Liver (tissue), 9 donors: ENCODE results near the gene SH3PXD2A. TPM values are rescaled to one million over a fixed set of nuclear protein-coding genes. Genes with fewer than 3 reads are reported as not detected.

ENCODE experiments used
- DNase-seq: peaks from one replicate; pipeline ENCODE4 v3.0.0-alpha.2; 2017; ENCODE audit warnings: low spot score
- H3K27ac ChIP-seq, 2 donors: one replicate each; pipeline ENCODE4 v1.7.0; 2013; ENCODE audit warnings: inconsistent platforms in 2 of 2, low read length in 2 of 2, control low read depth in 1 of 2, low read depth in 1 of 2, mild to moderate bottlenecking in 1 of 2
- H3K27me3 ChIP-seq, 4 donors: one replicate each; pipeline versions ENCODE4 v1.6.1 to v1.7.0; 2013; ENCODE audit warnings: low read length in 3 of 4, inconsistent platforms in 1 of 4, mild to moderate bottlenecking in 1 of 4, moderate library complexity in 1 of 4; ENCODE audit not compliant: control insufficient read depth in 4 of 4, insufficient read depth in 4 of 4
- H3K36me3 ChIP-seq, 4 donors: one replicate each; pipeline versions ENCODE4 v1.6.1 to v1.7.0; 2013; ENCODE audit warnings: low read length in 3 of 4, mild to moderate bottlenecking in 3 of 4, low read depth in 1 of 4, moderate library complexity in 1 of 4; ENCODE audit not compliant: control insufficient read depth in 4 of 4, insufficient read depth in 3 of 4
- H3K4me1 ChIP-seq, 4 donors: one replicate each; pipeline versions ENCODE4 v1.6.1 to v1.7.0; 2013; ENCODE audit warnings: low read length in 3 of 4, mild to moderate bottlenecking in 3 of 4, moderate library complexity in 1 of 4; ENCODE audit not compliant: control insufficient read depth in 4 of 4, insufficient read depth in 4 of 4
- H3K4me3 ChIP-seq, 3 donors: one replicate each; pipeline versions ENCODE4 v1.6.1 to v1.7.0; 2013; ENCODE audit warnings: low read length in 3 of 3, control low read depth in 1 of 3, low read depth in 1 of 3, mild to moderate bottlenecking in 1 of 3
- H3K9ac ChIP-seq, 2 donors: one replicate each; pipeline ENCODE4 v1.7.0; 2013; ENCODE audit warnings: low read length in 2 of 2, mild to moderate bottlenecking in 2 of 2, moderate library complexity in 2 of 2, control low read depth in 1 of 2, low read depth in 1 of 2
- H3K9me3 ChIP-seq, 4 donors: one replicate each; pipeline versions ENCODE4 v1.6.1 to v1.7.0; 2013; ENCODE audit warnings: low read length in 3 of 4; ENCODE audit not compliant: control insufficient read depth in 4 of 4
- ATF3 ChIP-seq: IDR thresholded peaks from 2 replicates; pipeline ENCODE4 v1.6.1; 2016; ENCODE audit warnings: antibody characterized with exemption
- CTCF ChIP-seq: fragments of 150-350 bp; IDR thresholded peaks from 2 replicates; pipeline ENCODE4 v1.5.1; 2017; ENCODE audit warnings: improper control_type of control experiment, low read depth, low read length; ENCODE audit not compliant: missing input control
- EGR1 ChIP-seq, 2 donors: IDR thresholded peaks; 2 replicates each; pipeline ENCODE4 v1.6.1; 2016 to 2018; ENCODE audit warnings: antibody characterized with exemption in 2 of 2, low read depth in 2 of 2
- FOXA1 ChIP-seq: IDR thresholded peaks from 2 replicates; pipeline ENCODE4 v1.6.1; 2016; ENCODE audit warnings: antibody characterized with exemption
- FOXA2 ChIP-seq: IDR thresholded peaks from 2 replicates; pipeline ENCODE4 v1.6.1; 2016; ENCODE audit warnings: antibody characterized with exemption
- GABPA ChIP-seq, 2 donors: IDR thresholded peaks in 1 of 2; conservative IDR thresholded peaks in 1 of 2; 2 replicates each; pipeline ENCODE4 v1.6.1; 2016; ENCODE audit warnings: antibody characterized with exemption in 2 of 2, mild to moderate bottlenecking in 1 of 2, moderate library complexity in 1 of 2
- HNF4A ChIP-seq, 2 donors: conservative IDR thresholded peaks; 2 replicates each; pipeline ENCODE4 v1.6.1; 2016; ENCODE audit warnings: antibody characterized with exemption in 2 of 2, mild to moderate bottlenecking in 2 of 2
- HNF4G ChIP-seq: IDR thresholded peaks from 2 replicates; pipeline ENCODE4 v1.6.1; 2016; ENCODE audit warnings: antibody characterized with exemption
- JUND ChIP-seq, 2 donors: IDR thresholded peaks; 2 replicates each; pipeline ENCODE4 v1.6.1; 2016; ENCODE audit warnings: antibody characterized with exemption in 2 of 2
- NR2F2 ChIP-seq: IDR thresholded peaks from 2 replicates; pipeline ENCODE4 v1.6.1; 2016; ENCODE audit warnings: antibody characterized with exemption
- RAD21 ChIP-seq, 2 donors: IDR thresholded peaks; 2 replicates each; pipeline ENCODE4 v1.6.1; 2016; ENCODE audit warnings: antibody characterized with exemption in 2 of 2, mild to moderate bottlenecking in 2 of 2
- RXRA ChIP-seq, 2 donors: IDR thresholded peaks; 2 replicates each; pipeline ENCODE4 v1.6.1; 2017 to 2018; ENCODE audit warnings: antibody characterized with exemption in 2 of 2, mild to moderate bottlenecking in 1 of 2
- SP1 ChIP-seq: IDR thresholded peaks from 2 replicates; pipeline ENCODE4 v1.6.1; 2018; ENCODE audit warnings: antibody characterized with exemption, mild to moderate bottlenecking
- TAF1 ChIP-seq: conservative IDR thresholded peaks from 2 replicates; pipeline ENCODE4 v1.6.1; 2016; ENCODE audit warnings: antibody characterized with exemption, mild to moderate bottlenecking
- YY1 ChIP-seq: IDR thresholded peaks from 2 replicates; pipeline ENCODE4 v1.6.1; 2016; ENCODE audit warnings: antibody characterized with exemption, mild to moderate bottlenecking
- WGBS: extraction: QIAGEN DNeasy Blood & Tissue Kit; methylation state at CpG from one replicate; pipeline ENCODE4 v1.1.7; 2013; 5-methylcytosine and 5-hydroxymethylcytosine counted together
- polyA plus RNA-seq, 2 donors: library from polyadenylated mRNA; stranded (reverse) in 1 of 2; unstranded in 1 of 2; fragments of 200-250 nt in 1 of 2; fragments of >200 nt in 1 of 2; fragmentation: Nextera tagmentation in 1 of 2; extraction: Ambion mirVana in 1 of 2; gene quantifications; one replicate each; pipeline versions ENCODE4 v1.2.1 to v1.2.3, GENCODE V29; 2013 to 2015
- total RNA-seq, 2 donors: library from RNA; depleted of rRNA; stranded (reverse); fragments of >200 nt; gene quantifications; one replicate each; pipeline ENCODE4 v1.2.3, GENCODE V29; 2014
- TF ChIP-seq, protein P1 (sequence below): IDR thresholded peaks from 2 replicates; pipeline ENCODE4 v1.6.1; 2016; ENCODE audit warnings: antibody characterized with exemption
- TF ChIP-seq, protein P2 (sequence below): IDR thresholded peaks from 2 replicates; pipeline ENCODE4 v1.6.1; 2016; ENCODE audit warnings: antibody characterized with exemption, mild to moderate bottlenecking
- TF ChIP-seq, protein P3 (sequence below): IDR thresholded peaks from 2 replicates; pipeline ENCODE4 v1.6.1; 2016; ENCODE audit warnings: antibody characterized with exemption
- donor health status: healthy.
- donor health status: healthy.
- donor health status: healthy.
- donor health status: healthy.
- donor health status: healthy.

Gene SH3PXD2A
- total and polyA plus RNA-seq, 4 donors, result 0.82 to 5.5 (median 3.9) TPM

DNA sequence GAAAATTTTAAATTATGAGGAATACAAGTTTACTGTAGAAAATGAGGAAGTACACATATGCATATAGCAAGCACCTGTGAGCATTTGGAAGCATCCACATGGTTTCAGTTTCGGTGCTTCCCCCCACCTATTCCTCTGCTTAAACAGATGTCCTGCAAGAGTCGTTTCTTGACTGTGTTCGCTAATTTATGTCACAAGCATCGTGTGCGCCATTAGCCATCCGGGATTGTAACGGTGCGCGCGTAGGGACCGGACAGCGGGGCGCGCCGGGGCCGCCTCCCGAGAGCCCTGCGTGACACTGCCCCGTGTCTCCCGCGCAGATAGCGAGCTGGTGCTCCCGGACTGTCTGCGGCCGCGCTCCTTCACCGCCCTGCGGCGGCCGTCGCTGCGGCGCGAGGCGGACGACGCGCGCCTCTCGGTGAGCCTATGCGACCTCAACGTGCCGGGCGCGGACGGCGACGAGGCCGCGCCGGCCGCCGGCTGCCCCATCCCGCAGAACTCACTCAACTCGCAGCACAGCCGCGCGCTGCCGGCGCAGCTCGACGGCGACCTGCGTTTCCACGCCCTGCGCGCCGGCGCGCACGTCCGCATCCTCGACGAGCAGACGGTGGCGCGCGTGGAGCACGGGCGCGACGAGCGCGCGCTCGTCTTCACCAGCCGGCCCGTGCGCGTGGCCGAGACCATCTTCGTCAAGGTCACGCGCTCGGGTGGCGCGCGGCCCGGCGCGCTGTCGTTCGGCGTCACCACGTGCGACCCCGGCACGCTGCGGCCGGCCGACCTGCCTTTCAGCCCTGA lies 271.0 kb downstream of the SH3PXD2A start:
- Histone ChIP-seq H3K27ac (no peak overlapping the region), H3K36me3 (peaks cover 0 to 3% (median 0%) of the 10 kb centered on the region in 4 donors), H3K27me3 (no peaks in the 10 kb centered on the region), H3K9me3 (peaks cover 0 to 4% (median 0%) of the 10 kb centered on the region in 4 donors), H3K4me1 (peaks cover 0 to 7% (median 5%) of the 10 kb centered on the region in 4 donors), H3K4me3 (peak overlapping the region; percentile 5 to 42 (median 6)), H3K9ac (no peak overlapping the region)
- WGBS, result 23% methylated on average over 111 of the region's 111 CpGs
- no peak for TF ChIP-seq FOXA1
- no peak for TF ChIP-seq NR2F2
- DNase-seq, result no peak

GRCh38 chr10:103583871-103584215 lies 271.5 kb downstream of the SH3PXD2A start:
- no peaks in the 10 kb centered on the region for H3K27me3 ChIP-seq
- peaks cover 0 to 8% (median 5%) of the 10 kb centered on the region in 4 donors for H3K4me1 ChIP-seq
- peak overlapping the region in 1 of 3 donors; percentile 42 for H3K4me3 ChIP-seq
- no peak for DNase-seq
- 84% methylated on average over 8 of the region's 8 CpGs for WGBS
- TF ChIP-seq, protein P1, sequence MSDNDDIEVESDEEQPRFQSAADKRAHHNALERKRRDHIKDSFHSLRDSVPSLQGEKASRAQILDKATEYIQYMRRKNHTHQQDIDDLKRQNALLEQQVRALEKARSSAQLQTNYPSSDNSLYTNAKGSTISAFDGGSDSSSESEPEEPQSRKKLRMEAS, result no peak
- no peak for TF ChIP-seq JUND (IDR thresholded peaks at IDR 0.05)
- TF ChIP-seq HNF4A (conservative IDR thresholded peaks at IDR 0.05), result no peak
- no peak for TF ChIP-seq GABPA (IDR thresholded peaks at IDR 0.05 in 1 of 2, conservative IDR thresholded peaks at IDR 0.05 in 1 of 2)
- TF ChIP-seq SP1, result no peak
- no peak for TF ChIP-seq FOXA2
- no peak for TF ChIP-seq RAD21 (IDR thresholded peaks at IDR 0.05)
- no peak for TF ChIP-seq RXRA (IDR thresholded peaks at IDR 0.05)
- no peak for TF ChIP-seq YY1
- TF ChIP-seq, protein P2, sequence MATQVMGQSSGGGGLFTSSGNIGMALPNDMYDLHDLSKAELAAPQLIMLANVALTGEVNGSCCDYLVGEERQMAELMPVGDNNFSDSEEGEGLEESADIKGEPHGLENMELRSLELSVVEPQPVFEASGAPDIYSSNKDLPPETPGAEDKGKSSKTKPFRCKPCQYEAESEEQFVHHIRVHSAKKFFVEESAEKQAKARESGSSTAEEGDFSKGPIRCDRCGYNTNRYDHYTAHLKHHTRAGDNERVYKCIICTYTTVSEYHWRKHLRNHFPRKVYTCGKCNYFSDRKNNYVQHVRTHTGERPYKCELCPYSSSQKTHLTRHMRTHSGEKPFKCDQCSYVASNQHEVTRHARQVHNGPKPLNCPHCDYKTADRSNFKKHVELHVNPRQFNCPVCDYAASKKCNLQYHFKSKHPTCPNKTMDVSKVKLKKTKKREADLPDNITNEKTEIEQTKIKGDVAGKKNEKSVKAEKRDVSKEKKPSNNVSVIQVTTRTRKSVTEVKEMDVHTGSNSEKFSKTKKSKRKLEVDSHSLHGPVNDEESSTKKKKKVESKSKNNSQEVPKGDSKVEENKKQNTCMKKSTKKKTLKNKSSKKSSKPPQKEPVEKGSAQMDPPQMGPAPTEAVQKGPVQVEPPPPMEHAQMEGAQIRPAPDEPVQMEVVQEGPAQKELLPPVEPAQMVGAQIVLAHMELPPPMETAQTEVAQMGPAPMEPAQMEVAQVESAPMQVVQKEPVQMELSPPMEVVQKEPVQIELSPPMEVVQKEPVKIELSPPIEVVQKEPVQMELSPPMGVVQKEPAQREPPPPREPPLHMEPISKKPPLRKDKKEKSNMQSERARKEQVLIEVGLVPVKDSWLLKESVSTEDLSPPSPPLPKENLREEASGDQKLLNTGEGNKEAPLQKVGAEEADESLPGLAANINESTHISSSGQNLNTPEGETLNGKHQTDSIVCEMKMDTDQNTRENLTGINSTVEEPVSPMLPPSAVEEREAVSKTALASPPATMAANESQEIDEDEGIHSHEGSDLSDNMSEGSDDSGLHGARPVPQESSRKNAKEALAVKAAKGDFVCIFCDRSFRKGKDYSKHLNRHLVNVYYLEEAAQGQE, result no peak
- TF ChIP-seq EGR1 (IDR thresholded peaks at IDR 0.05; ENCODE audit: low read depth in 2 of 2), result no peak
- no peak for TF ChIP-seq TAF1
- TF ChIP-seq FOXA1, result no peak
- no peak for TF ChIP-seq HNF4G
- no peak for TF ChIP-seq CTCF
- no peak for TF ChIP-seq ATF3
- no peak for TF ChIP-seq NR2F2
- TF ChIP-seq, protein P3, sequence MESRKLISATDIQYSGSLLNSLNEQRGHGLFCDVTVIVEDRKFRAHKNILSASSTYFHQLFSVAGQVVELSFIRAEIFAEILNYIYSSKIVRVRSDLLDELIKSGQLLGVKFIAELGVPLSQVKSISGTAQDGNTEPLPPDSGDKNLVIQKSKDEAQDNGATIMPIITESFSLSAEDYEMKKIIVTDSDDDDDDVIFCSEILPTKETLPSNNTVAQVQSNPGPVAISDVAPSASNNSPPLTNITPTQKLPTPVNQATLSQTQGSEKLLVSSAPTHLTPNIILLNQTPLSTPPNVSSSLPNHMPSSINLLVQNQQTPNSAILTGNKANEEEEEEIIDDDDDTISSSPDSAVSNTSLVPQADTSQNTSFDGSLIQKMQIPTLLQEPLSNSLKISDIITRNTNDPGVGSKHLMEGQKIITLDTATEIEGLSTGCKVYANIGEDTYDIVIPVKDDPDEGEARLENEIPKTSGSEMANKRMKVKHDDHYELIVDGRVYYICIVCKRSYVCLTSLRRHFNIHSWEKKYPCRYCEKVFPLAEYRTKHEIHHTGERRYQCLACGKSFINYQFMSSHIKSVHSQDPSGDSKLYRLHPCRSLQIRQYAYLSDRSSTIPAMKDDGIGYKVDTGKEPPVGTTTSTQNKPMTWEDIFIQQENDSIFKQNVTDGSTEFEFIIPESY, result no peak
- no peak overlapping the region for H3K27ac ChIP-seq
- H3K9me3 ChIP-seq, result peaks cover 0 to 4% (median 0%) of the 10 kb centered on the region in 4 donors
- H3K36me3 ChIP-seq, result peaks cover 0 to 3% (median 0%) of the 10 kb centered on the region in 4 donors
- no peak overlapping the region for H3K9ac ChIP-seq
